Liver (tissue), 9 donors: ENCODE measurements around the gene ZBTB49. TPM values are rescaled to one million over a fixed set of nuclear protein-coding genes. Genes with fewer than 3 reads are reported as not detected.

Experiments used
- DNase-seq: peaks from one replicate; pipeline ENCODE4 v3.0.0-alpha.2; 2017; ENCODE audit warnings: low spot score
- H3K27ac ChIP-seq, 2 donors: one replicate each; pipeline ENCODE4 v1.7.0; 2013; ENCODE audit warnings: inconsistent platforms in 2 of 2, low read length in 2 of 2, control low read depth in 1 of 2, low read depth in 1 of 2, mild to moderate bottlenecking in 1 of 2
- H3K27me3 ChIP-seq, 4 donors: one replicate each; pipeline versions ENCODE4 v1.6.1 to v1.7.0; 2013; ENCODE audit warnings: low read length in 3 of 4, inconsistent platforms in 1 of 4, mild to moderate bottlenecking in 1 of 4, moderate library complexity in 1 of 4; ENCODE audit not compliant: control insufficient read depth in 4 of 4, insufficient read depth in 4 of 4
- H3K36me3 ChIP-seq, 4 donors: one replicate each; pipeline versions ENCODE4 v1.6.1 to v1.7.0; 2013; ENCODE audit warnings: low read length in 3 of 4, mild to moderate bottlenecking in 3 of 4, low read depth in 1 of 4, moderate library complexity in 1 of 4; ENCODE audit not compliant: control insufficient read depth in 4 of 4, insufficient read depth in 3 of 4
- H3K4me1 ChIP-seq, 4 donors: one replicate each; pipeline versions ENCODE4 v1.6.1 to v1.7.0; 2013; ENCODE audit warnings: low read length in 3 of 4, mild to moderate bottlenecking in 3 of 4, moderate library complexity in 1 of 4; ENCODE audit not compliant: control insufficient read depth in 4 of 4, insufficient read depth in 4 of 4
- H3K4me3 ChIP-seq, 3 donors: one replicate each; pipeline versions ENCODE4 v1.6.1 to v1.7.0; 2013; ENCODE audit warnings: low read length in 3 of 3, control low read depth in 1 of 3, low read depth in 1 of 3, mild to moderate bottlenecking in 1 of 3
- H3K9ac ChIP-seq, 2 donors: one replicate each; pipeline ENCODE4 v1.7.0; 2013; ENCODE audit warnings: low read length in 2 of 2, mild to moderate bottlenecking in 2 of 2, moderate library complexity in 2 of 2, control low read depth in 1 of 2, low read depth in 1 of 2
- H3K9me3 ChIP-seq, 4 donors: one replicate each; pipeline versions ENCODE4 v1.6.1 to v1.7.0; 2013; ENCODE audit warnings: low read length in 3 of 4; ENCODE audit not compliant: control insufficient read depth in 4 of 4
- EGR1 ChIP-seq, 2 donors: IDR thresholded peaks; 2 replicates each; pipeline ENCODE4 v1.6.1; 2016 to 2018; ENCODE audit warnings: antibody characterized with exemption in 2 of 2, low read depth in 2 of 2
- FOXA1 ChIP-seq: IDR thresholded peaks from 2 replicates; pipeline ENCODE4 v1.6.1; 2016; ENCODE audit warnings: antibody characterized with exemption
- FOXA2 ChIP-seq: IDR thresholded peaks from 2 replicates; pipeline ENCODE4 v1.6.1; 2016; ENCODE audit warnings: antibody characterized with exemption
- GABPA ChIP-seq, 2 donors: IDR thresholded peaks in 1 of 2; conservative IDR thresholded peaks in 1 of 2; 2 replicates each; pipeline ENCODE4 v1.6.1; 2016; ENCODE audit warnings: antibody characterized with exemption in 2 of 2, mild to moderate bottlenecking in 1 of 2, moderate library complexity in 1 of 2
- HNF4A ChIP-seq, 2 donors: conservative IDR thresholded peaks; 2 replicates each; pipeline ENCODE4 v1.6.1; 2016; ENCODE audit warnings: antibody characterized with exemption in 2 of 2, mild to moderate bottlenecking in 2 of 2
- HNF4G ChIP-seq: IDR thresholded peaks from 2 replicates; pipeline ENCODE4 v1.6.1; 2016; ENCODE audit warnings: antibody characterized with exemption
- JUND ChIP-seq, 2 donors: IDR thresholded peaks; 2 replicates each; pipeline ENCODE4 v1.6.1; 2016; ENCODE audit warnings: antibody characterized with exemption in 2 of 2
- MAX ChIP-seq: IDR thresholded peaks from 2 replicates; pipeline ENCODE4 v1.6.1; 2016; ENCODE audit warnings: antibody characterized with exemption
- RAD21 ChIP-seq, 2 donors: IDR thresholded peaks; 2 replicates each; pipeline ENCODE4 v1.6.1; 2016; ENCODE audit warnings: antibody characterized with exemption in 2 of 2, mild to moderate bottlenecking in 2 of 2
- RXRA ChIP-seq, 2 donors: IDR thresholded peaks; 2 replicates each; pipeline ENCODE4 v1.6.1; 2017 to 2018; ENCODE audit warnings: antibody characterized with exemption in 2 of 2, mild to moderate bottlenecking in 1 of 2
- SP1 ChIP-seq: IDR thresholded peaks from 2 replicates; pipeline ENCODE4 v1.6.1; 2018; ENCODE audit warnings: antibody characterized with exemption, mild to moderate bottlenecking
- YY1 ChIP-seq: IDR thresholded peaks from 2 replicates; pipeline ENCODE4 v1.6.1; 2016; ENCODE audit warnings: antibody characterized with exemption, mild to moderate bottlenecking
- WGBS: extraction: QIAGEN DNeasy Blood & Tissue Kit; methylation state at CpG from one replicate; pipeline ENCODE4 v1.1.7; 2013; 5-methylcytosine and 5-hydroxymethylcytosine counted together
- polyA plus RNA-seq, 2 donors: library from polyadenylated mRNA; stranded (reverse) in 1 of 2; unstranded in 1 of 2; fragments of 200-250 nt in 1 of 2; fragments of >200 nt in 1 of 2; fragmentation: Nextera tagmentation in 1 of 2; extraction: Ambion mirVana in 1 of 2; gene quantifications; one replicate each; pipeline versions ENCODE4 v1.2.1 to v1.2.3, GENCODE V29; 2013 to 2015
- total RNA-seq, 2 donors: library from RNA; depleted of rRNA; stranded (reverse); fragments of >200 nt; gene quantifications; one replicate each; pipeline ENCODE4 v1.2.3, GENCODE V29; 2014
- TF ChIP-seq, protein P1 (sequence below): IDR thresholded peaks from 2 replicates; pipeline ENCODE4 v1.6.1; 2016; ENCODE audit warnings: antibody characterized with exemption
- TF ChIP-seq, protein P2 (sequence below): IDR thresholded peaks from 2 replicates; pipeline ENCODE4 v1.6.1; 2016; ENCODE audit warnings: antibody characterized with exemption
- donor health status: healthy.
- donor health status: healthy.
- donor health status: healthy.
- donor health status: healthy.
- donor health status: healthy.

ZBTB49 gene
- total and polyA plus RNA-seq, 4 donors = 1.3 to 3.8 (median 2.0) TPM

DNA sequence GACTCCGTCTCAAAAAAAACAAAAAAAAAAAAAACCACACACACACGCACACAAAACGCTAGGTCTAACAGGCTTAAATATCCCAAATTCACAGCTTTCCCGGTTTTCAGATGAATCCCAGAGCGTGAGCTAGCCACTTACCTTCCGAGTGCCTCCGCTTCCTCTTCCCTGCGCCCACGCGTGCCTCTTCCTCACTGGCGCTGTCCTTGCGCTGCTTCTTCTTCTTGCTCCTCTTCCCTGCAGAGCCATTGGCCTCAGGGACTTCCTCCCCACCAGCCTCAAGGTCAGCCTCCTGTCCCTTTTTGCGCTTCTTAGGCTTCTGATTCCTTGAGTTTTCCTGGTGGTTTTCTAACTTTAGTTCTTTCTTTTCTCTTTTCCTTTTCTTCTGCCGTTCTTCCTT, 15.8 kb upstream of the ZBTB49 start:
- peaks cover 6 to 43% (median 18%) of the 10 kb centered on the region in 4 donors for H3K36me3 ChIP-seq
- 96% methylated on average over 14 of the region's 14 CpGs for WGBS
- TF ChIP-seq HNF4A (conservative IDR thresholded peaks at IDR 0.05) = no peak
- TF ChIP-seq GABPA (IDR thresholded peaks at IDR 0.05 in 1 of 2, conservative IDR thresholded peaks at IDR 0.05 in 1 of 2) = no peak

DNA sequence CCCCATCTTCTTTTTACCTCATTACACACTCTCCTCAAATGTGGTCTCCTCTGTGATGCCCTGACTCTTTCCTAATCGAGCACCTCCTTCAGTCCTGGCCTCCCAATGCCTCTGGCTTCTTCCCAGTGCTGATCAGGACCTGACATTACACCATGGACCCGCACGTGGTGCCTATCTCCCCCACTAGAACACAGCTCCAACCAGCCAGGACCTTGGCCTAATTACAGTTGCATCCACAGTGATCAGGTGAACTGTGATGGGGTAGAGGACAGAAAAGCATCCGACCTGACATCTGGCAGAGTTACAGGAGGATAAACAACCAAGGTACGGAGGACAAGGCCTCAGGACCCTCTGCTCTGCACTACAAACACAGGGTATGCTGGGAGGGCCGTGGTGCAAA, 12.5 kb upstream of the ZBTB49 start:
- Histone ChIP-seq H3K4me3 (no peak overlapping the region), H3K27me3 (no peaks in the 10 kb centered on the region), H3K4me1 (peaks cover 0 to 7% (median 6%) of the 10 kb centered on the region in 4 donors), H3K9ac (no peak overlapping the region), H3K36me3 (peaks cover 7 to 56% (median 31%) of the 10 kb centered on the region in 4 donors), H3K9me3 (no peaks in the 10 kb centered on the region), H3K27ac (no peak overlapping the region)
- TF ChIP-seq RXRA (IDR thresholded peaks at IDR 0.05) (peak in 1 of 2 donors; percentile 40), HNF4A (conservative IDR thresholded peaks at IDR 0.05) (peak; percentile 33 to 42), HNF4G (no peak), SP1 (peak; percentile 17)
- WGBS = 36% methylated on average over 6 of the region's 6 CpGs
- no peak for DNase-seq

More for the DNA sequence above, 15.8 kb upstream of the ZBTB49 start:
- Histone ChIP-seq H3K9me3 (no peaks in the 10 kb centered on the region), H3K9ac (no peak overlapping the region), H3K27ac (no peak overlapping the region), H3K4me1 (peaks cover 0 to 7% (median 6%) of the 10 kb centered on the region in 4 donors), H3K4me3 (no peak overlapping the region), H3K27me3 (no peaks in the 10 kb centered on the region)
- DNase-seq = no peak

DNA sequence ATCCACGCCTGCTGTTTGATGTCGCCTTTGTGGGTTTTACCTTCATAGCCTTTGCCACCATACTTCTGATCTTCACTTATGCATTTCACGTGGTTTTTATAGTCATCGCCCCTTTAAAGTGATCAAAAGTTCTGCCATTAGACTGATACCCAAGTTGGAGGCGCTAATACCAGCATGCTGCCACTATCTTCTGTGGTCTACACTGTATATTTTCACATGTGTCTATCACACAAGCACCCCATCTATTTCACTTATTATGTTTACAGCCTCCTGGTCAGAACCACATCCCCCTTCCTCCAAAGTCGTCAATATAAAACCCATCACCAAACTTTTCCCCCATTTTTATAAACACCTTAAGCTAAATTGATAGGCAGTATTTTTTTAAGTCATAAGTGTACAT, 8.3 kb upstream of the ZBTB49 start:
- DNase-seq = no peak
- H3K36me3 ChIP-seq = peaks cover 9 to 51% (median 34%) of the 10 kb centered on the region in 4 donors
- peaks cover 0 to 7% (median 6%) of the 10 kb centered on the region in 4 donors for H3K4me1 ChIP-seq
- no peak overlapping the region for H3K4me3 ChIP-seq
- H3K27me3 ChIP-seq = no peaks in the 10 kb centered on the region
- no peak overlapping the region for H3K9ac ChIP-seq
- H3K27ac ChIP-seq = no peak overlapping the region
- no peak for TF ChIP-seq HNF4A (conservative IDR thresholded peaks at IDR 0.05)
- TF ChIP-seq YY1 = no peak
- TF ChIP-seq FOXA1 = no peak
- TF ChIP-seq EGR1 (IDR thresholded peaks at IDR 0.05; ENCODE audit: low read depth in 2 of 2) = no peak
- no peak for TF ChIP-seq FOXA2
- no peak for TF ChIP-seq RAD21 (IDR thresholded peaks at IDR 0.05)
- no peak for TF ChIP-seq JUND (IDR thresholded peaks at IDR 0.05)
- TF ChIP-seq, protein P1, sequence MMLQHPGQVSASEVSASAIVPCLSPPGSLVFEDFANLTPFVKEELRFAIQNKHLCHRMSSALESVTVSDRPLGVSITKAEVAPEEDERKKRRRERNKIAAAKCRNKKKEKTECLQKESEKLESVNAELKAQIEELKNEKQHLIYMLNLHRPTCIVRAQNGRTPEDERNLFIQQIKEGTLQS = no peak
- TF ChIP-seq, protein P2, sequence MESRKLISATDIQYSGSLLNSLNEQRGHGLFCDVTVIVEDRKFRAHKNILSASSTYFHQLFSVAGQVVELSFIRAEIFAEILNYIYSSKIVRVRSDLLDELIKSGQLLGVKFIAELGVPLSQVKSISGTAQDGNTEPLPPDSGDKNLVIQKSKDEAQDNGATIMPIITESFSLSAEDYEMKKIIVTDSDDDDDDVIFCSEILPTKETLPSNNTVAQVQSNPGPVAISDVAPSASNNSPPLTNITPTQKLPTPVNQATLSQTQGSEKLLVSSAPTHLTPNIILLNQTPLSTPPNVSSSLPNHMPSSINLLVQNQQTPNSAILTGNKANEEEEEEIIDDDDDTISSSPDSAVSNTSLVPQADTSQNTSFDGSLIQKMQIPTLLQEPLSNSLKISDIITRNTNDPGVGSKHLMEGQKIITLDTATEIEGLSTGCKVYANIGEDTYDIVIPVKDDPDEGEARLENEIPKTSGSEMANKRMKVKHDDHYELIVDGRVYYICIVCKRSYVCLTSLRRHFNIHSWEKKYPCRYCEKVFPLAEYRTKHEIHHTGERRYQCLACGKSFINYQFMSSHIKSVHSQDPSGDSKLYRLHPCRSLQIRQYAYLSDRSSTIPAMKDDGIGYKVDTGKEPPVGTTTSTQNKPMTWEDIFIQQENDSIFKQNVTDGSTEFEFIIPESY = no peak
- TF ChIP-seq GABPA (IDR thresholded peaks at IDR 0.05 in 1 of 2, conservative IDR thresholded peaks at IDR 0.05 in 1 of 2) = no peak
- TF ChIP-seq MAX = no peak
- no peaks in the 10 kb centered on the region for H3K9me3 ChIP-seq
- WGBS = 95% methylated on average over 6 of the region's 6 CpGs
